GM19043 (cell line): ENCODE results near the gene VPS39.

Experiments
- ATAC-seq: cut with Tn5 transposase; IDR thresholded peaks from one replicate; pipeline ENCODE4 v1.9.1; 2021; ENCODE audit warnings: low read depth; ENCODE audit not compliant: unreplicated experiment

The VPS39 gene

DNA sequence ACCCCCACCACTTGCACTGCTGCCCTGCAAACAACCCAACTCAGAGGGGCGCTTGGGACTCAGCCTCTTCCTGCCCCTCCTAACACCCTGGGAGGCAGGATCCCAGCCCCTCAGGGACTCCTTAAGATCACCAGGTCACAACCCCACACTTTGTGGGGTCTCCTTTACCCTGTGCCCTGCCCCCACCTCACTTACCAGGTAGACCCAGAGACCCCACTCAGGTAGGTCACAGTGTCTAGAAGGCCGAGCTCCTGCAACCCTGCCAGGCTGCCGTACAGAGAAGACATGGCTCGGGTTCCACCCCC is 60.7 kb downstream of the VPS39 start:
- no peak for ATAC-seq

DNA sequence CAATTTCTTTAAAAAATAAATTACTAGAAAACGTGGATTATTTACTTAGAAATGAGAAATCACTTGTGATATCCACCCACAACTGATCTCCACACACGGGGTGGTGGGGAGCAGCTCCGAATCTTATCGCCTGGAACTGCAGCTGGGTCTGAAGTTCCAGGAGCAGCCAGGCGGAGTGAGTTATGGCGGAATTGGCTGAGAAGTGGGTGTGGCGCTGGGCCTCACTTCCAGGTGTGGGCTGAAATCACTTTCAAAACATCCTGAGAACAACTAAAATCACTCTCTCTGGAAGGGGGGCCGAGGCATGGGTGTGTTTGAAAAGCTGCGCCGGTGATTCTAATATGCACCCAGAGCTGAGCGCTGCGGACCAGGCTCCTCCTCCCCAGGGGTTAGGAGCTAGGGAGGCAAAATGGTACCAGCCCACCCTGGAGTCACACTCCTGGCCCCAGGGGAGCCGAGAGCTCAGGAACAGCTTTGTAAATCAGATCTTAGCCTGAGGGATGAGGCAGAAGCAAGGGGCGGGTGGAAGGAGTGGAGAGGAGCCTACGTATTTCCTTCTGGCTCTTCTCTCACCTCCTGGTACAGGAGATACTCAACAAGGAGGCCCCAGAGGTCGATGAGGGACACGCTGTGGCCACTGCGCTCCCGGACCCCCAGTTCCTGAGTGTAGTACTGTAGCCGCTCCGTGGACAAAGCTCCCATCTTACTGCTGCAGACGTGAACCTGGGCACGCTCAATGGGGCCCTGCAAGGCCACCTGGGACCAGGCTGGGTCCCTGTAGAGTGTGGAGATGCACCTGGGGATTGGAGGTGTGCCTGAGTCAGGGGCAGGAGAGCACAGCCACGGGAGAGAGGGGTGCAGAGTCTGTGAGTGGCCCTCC is 61.3 kb downstream of the VPS39 start:
- no peak for ATAC-seq

DNA sequence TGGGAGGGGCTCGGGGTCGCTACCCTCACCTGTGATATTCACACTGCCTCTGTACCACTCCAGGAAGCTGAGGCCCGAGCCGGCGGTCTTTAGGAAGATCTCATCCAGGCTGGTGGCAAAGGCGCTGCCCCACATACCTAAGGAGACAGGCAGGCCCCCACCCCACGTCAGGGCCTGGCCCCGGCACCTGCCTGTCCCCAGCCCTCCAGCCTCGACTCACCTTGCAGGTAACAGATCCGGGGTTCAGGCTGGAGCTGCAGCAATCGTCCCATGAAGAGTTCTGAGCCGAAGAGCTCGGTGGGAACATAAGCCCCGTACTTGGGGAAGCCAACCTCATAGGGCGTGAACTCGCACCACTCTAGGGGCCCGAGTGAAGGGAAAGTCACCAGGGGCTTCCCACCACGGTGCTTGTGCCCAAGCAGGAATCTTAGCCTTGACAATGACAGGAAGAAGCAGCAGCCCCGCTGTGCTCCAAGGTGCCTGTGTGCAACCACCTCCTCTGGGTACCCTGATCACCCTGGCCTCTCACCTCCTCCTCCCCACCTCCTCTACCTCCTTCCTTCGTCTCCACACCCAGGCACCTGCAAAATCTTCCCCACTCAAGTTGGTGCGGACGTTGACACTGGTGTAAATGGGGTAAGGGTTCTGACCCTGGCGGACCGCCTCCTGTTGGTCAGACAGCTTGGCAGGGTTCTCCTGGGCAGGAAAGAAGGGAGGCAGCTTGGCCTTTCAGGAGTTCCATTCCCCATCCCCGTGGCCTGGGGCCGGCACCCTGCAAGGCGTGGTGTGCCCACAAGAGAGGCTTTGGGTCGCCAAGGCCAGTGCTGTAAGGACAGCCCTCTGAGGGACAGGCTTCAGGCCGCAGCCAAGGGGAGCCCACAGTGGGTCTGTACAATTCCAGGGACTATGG is 62.3 kb downstream of the VPS39 start:
- ATAC-seq, result no peak

DNA sequence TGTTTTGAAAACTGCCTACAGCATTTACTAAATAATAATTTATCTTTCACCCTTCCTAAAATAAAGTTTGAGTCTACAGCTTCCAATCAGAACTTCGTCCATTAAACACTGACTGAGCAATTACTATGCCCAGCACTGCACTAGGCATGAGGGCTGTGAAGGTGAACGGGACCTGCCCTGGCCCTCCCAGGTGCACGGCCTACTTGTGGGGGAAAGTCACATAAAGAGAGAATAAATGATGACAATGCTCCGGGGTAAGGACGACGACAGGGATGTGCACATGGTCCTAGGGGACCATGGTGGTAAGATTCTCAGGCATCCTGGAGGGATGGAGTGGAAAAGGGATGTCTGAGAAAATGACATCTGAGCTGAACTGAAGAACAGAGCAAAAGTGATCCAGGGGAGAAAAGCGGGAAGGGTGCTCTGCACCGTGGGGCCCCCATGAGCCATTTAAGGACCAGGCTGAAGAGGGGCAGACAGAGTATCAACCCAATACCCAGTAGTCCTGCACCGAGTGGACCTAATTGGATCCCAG is 63.2 kb downstream of the VPS39 start:
- ATAC-seq, result no peak

DNA sequence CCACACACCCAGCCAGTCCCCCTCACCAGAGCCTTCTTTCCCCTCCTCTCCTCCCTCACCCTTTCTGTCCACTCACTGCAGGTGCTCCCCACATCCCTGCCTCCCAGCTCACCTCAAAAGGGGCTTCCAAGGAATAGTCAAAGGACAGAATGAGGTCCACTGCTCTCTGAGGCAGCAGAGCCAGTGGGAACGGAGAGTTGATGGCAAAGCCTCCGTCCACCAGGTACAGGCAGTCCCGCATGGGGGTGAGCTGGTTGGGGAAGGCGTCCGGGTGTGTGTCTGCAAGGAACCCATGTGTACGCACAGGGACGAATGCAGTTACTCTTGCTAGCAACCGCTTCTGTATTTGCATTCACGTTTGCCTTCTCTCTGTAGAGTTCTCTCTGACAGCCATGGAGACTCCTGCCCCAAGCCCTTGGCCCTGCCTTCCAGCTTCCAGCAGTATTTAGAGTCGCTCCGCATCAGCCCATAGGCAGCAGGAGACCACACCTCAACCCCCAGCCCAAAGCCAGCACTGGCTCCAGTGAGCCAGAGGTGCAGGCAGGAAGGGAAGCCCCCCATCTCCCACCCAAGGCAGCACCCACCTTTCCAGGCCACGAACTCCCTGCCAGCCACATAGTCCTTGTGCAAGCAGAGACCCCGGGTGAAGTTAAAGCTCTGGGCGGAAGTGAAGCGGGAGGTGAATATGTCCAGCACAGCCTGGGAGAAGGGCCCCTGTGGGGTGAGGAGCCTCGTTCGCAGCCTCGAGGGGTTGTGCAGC is 64.1 kb downstream of the VPS39 start:
- no peak for ATAC-seq

DNA sequence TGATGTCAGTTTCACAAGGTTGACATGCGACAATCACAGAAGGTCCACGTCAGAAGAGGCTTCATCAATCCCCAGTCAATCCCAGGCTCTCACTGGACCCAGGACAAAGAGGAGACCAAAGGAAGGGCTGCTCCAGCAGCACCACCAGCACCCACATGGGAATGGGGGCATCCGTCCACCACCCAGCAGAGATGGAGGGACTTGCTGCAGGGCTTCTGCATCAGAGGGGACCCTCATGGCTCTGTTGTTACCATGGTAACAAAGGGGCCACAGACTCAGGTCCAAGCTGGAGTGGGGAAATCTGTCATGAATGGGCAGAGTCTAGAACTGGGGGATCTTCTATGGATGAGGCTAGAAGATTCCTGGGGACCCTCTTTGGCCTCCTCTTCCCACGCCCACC is 64.7 kb downstream of the VPS39 start:
- ATAC-seq, result no peak

DNA sequence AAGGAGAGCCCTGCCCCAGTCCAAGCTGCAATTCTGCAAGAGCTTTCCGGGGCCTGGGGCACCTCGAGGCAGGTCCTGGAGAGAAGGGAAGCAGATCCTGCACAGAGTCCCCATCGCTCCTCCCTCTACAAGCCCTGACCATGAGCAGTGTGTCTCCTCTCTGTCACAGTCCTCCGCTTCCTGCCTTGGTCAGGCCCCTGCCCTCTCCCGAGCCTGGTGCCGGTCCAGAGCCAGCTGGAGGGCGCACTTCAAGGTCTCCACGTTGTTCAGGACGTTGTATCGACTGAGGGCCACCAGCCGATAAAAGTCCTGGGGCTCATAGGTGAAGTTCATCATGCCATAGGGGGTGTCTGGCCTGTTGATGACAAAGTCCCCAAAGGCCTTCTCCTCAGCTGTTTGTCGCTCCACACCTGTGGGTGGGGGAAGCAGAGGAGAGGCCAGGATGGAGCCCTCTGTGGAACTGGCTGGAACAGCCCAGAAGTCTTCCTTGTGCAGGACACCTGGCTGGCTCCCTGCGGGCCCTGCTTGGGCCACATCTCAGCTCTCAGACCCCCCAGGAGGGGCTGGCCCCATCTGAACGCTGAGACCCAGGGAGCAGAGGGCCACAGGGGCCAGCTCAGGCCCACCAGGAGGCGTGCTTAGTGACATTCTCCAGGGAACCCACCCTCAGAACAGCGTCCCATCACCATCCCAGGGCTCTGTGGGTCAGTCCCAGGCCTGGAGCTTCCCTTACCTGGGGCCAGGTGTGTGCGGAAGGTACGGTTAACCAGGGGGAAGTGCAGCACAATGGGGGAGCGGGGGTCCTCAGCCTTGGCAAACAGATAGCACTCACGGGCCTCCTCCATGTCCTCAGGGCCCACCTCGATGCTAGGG is 66.1 kb downstream of the VPS39 start:
- no peak for ATAC-seq

DNA sequence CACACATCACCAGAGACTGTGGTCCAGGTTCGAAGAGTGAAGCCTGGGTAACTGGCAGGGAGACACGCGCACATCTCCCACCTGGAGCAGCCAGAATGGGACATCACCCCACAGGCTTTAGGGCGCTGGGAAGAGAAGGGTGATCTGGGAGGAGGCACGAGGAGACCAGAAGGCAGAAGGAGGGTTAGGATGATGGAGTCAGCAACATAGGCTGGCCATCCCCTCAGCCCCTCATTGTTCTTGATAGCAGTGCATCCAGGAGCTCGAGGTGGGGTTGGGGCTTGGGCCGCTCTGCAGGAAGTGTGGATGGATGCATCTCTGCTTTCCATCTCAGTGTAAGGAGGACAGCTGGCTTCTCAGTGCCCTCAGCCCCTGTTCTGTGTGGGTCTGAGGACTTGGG is 66.9 kb downstream of the VPS39 start:
- ATAC-seq, result no peak

DNA sequence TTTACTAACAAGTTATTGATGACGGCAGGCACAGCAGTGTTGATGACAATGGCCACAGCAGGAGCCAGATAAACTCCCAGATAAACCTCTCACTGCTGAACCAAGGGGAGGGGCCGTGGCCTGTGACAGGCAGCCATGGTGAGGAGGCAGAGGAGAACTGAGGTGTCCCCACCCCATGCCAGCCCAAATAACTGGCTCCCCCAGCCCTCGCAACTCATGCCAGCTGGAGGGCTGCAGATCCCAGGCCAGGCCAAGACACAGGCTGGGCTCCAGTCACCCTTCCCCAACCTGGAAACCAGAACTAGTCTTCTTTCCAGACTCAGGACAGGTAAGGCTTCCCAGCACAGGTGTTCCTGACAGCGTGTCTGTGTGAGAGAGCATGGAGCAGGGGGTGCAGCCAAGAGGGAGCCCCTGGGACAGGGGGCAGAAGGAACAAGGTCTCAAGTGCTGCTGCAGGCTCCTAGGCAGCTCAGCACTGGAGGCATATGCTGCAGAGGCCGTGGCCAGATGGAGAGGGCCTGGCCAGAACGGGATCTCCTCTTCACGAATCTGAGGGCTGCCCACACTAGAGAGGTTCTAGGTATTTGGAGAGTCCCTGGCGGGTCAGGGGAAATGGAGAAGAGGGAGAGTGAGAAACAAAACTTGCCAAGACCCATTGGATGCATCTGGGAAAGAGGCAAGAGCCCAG is 67.6 kb downstream of the VPS39 start:
- ATAC-seq, result no peak

DNA sequence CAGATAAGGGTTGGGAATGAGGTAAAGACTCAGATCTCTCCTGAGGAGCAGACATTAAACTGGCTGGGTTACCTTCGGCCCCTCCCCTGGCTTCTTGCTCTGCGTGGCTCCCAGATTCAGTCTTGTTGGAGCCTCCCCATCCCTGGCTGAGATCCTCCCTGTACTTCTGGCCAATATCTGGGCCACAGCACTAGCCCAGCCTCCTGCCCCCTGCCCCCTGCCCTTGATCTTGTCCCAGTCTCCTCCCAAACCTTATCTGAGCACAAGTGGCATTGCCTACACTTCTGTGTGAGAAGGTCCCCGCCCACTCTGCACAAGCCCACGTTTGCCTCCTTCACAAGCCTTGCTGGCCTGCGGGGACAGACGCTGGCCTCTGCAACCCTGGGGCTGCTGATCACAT is 68.5 kb downstream of the VPS39 start:
- no peak for ATAC-seq

DNA sequence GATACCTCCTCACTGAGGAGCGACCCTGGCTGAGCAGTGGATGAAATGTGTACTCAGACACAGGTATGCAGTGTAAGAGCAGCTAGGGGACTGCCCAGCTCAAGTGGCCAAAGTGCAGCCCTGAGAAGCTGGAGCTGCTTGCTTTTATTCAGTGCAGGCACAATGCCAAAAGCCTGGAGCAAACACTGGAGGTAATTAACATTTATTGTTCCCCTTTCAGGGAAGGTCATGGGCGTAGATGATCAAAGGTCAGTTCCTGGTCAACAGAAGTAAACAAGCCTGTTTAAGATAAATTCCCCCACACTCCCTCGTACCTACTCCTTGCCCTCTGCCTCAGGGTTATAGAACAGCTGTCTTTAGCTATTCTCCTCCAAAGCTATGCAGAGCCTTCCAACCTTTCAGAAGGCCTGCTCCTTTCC is 69.1 kb downstream of the VPS39 start:
- no peak for ATAC-seq

DNA sequence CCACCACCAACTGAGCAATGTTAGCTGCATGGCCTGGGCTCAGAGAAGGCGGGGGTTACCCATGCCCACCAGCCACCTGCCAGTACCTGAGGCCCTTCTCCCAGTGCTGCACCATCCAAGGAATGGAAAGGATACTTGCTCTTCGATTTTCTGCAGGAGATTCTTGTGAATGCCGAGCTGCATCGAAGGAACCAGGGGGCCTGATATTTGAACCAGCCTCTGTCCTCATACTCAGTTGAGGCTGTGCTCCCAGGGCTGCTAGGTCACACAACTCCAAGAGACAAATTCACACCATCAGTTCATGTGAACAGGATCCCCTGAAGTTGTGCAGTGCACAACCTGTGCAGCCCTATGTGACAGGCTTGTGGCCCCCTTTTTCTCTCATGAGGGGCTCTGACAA is 69.7 kb downstream of the VPS39 start:
- no peak for ATAC-seq

DNA sequence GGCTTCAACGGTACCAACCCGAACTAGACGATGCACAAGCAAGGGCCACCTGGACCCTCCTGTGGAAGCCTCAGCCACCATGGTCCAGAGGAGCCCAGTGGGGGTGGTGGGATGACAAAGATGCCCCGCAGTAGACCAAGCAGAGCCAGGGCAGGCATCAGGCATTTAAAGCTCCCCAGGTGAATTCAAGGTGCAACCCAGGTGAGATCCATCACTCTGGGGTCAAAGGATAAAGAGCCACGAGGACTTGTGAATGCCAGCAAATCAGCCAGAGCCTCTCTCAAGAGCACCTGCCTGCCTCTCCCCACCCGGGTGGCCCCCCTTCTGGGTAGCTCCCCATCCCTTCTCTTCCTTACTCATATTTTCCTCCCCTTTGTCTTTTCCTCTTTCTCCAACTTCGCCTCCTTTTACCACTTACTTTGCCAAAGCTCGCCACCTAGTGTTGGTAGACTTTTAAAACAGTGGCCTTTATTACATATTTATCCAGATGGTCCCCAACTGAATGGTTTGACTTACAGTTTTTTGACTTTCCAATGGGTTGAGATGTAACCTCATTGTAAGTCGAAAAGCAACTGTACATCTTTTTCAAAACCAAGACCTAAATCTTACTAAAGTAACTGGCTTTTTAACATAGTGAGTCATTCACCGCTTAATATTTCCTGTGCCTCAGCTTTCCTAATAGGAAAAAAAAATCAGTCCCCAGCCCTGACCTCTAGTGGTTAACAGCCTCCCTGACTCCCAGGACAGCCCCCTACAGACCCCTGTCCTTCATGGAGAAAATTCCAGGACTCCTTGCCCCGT is 70.4 kb downstream of the VPS39 start:
- no peak for ATAC-seq

DNA sequence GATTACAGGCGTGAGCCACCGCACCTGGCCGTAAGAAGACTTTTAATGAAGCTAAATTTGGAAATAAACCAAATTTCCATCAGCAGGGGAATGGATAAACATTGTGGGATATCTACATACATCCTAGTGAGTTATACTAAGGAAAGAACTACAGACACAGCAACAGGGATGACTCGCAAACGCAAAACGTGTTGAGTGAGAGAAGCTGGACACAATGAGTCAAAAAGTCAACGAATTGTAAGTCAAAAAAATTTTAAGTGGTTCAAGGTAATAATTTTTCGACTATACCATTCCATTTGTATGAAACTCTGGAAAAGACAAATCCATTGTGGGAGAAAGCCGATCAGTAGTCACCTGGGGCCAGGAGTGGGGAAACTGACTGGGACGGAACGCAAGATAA is 71.6 kb downstream of the VPS39 start:
- ATAC-seq, result no peak

DNA sequence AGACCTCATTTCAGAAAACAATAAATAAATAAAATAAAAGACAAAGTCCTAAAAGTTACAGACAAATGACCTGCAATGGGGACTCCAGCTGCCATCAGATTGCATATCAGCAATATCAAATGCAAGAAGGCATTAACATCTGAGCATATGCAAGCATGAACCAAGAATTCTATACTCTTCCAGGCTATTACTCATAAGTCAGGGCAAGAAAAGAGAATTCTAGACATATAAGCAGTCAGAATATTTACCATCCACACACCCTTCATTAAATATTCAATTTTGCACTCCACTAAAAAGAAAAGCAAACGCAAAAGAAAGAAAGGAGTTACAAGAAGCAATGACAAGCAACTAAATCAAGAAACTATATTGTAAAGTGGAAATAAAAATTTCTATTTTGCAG is 72.8 kb downstream of the VPS39 start:
- ATAC-seq, result no peak

DNA sequence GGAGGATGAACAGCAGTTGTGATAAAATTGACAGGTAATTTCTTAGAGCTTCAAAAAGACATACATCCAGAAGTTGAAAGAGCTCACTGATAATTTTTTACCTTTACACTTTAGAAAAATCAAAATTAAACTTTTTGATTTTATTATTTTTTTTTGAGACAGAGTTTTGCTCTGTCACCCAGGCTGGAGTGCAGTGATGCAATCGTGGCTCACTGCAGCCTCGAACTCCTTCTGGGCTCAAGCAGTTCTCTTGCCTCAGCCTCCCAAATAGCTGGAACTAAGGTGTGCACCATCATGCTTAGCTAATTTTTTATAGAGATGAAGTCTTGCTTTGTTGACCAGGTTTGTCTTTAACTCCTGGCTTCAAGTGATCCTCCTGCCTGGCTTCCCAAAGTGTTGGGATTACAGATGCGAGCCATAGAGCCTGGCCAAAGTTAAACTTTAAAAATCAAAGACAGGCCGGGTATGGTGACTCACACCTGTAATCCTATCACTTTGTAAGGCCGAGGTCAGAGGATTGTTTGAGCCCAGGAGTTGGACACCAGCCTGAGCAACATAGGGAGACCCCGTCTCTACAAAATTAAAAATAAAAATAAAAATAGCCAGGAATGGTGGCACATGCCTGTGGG is 73.4 kb downstream of the VPS39 start:
- no peak for ATAC-seq

DNA sequence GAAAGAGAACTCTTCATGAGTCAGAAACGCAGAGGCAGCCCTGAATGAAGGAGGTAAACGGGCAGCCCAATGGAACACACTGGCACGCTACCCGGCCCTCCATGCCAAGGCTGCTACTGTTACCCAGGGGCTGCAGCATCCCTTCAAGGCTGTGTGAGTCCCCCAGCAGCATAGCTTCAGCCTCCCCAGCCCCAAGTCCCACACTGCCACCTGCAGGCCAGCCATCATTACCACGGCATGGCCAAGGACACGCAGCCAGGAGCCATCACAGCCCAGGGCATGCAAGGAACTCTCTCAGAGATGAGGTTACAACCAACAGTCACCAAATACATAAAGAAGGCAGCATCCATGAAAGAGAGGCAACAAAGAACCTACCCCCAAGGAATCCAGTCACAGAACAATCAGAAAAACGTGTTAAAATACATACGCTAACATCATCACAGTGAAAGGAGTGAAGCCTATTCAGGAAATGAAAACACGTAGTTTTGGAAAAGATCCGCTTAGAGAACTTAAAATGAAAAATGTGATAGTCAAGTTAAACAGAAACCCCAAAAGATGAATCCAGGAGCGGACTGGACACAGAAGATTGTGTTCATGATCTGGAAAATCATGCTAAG is 74.1 kb downstream of the VPS39 start:
- no peak for ATAC-seq

DNA sequence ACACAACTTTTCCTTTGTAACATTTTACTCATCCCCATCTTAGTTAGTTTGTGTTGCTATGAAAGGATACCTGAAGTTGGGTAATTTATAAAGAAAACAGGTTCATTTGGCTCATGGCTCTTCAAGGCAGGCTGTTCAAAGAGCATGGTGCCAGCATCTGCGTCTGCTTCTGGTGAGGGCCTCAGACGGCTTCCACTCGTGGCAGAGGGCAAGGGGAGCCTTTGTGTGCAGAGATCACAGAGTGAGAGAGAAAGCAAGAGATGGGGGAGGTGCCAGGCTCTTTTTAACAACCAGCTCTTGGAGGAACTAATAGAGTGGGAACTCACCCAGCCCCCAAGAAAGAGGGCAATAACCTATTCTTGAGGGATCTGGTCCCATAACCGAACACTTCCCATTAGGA is 74.7 kb downstream of the VPS39 start:
- no peak for ATAC-seq
